Neural progenitor cell (in vitro differentiated cells): ENCODE measurements around the gene C22orf39.
"Not testable (repeated sequence)": the region's sequence is repeated elsewhere in the genome, so short reads cannot be mapped to it uniquely, and the experiment has no call there.

Experiments
- CTCF ChIP-seq: fragments of 200-600 bp; sonication (generic); IDR thresholded peaks from 2 replicates; pipeline ENCODE4 v1.5.1; 2017; ENCODE audit warnings: antibody characterized with exemption, mild to moderate bottlenecking
- EZH2phosphoT487 ChIP-seq: fragments of 200-600 bp; sonication (generic); IDR thresholded peaks from 2 replicates; pipeline ENCODE4 v1.6.1; 2017; ENCODE audit warnings: antibody characterized with exemption

GRCh38 chr22:19436444-19437161 lies 10.9 kb downstream of the C22orf39 start:
- not testable (repeated sequence) for TF ChIP-seq CTCF, EZH2phosphoT487
